Astrocyte (in vitro differentiated cells and primary cell): ENCODE data around the gene L3MBTL4. TPM values are rescaled to one million over a fixed set of nuclear protein-coding genes. Genes with fewer than 3 reads are reported as not detected.

Experiments used
- DNase-seq: peaks from one replicate; pipeline ENCODE4 v3.0.0-alpha.2; 2010; ENCODE audit warnings: low read depth
- FAIRE-seq: peaks from 2 replicates; lab custom pipeline; 2011; peaks lifted over from hg19 to GRCh38; lab: Jason Lieb, UNC
- H2AFZ ChIP-seq: 2 replicates; pipeline ENCODE4 v1.6.0; 2012; ENCODE audit warnings: low read depth, low read length, inconsistent platforms
- H3K27ac ChIP-seq: 2 replicates; pipeline ENCODE4 v1.5.1; 2011; ENCODE audit warnings: low read depth, low read length, inconsistent platforms
- H3K27me3 ChIP-seq: 2 replicates; pipeline ENCODE4 v1.6.0; 2011; ENCODE audit warnings: low read length, inconsistent platforms; ENCODE audit not compliant: insufficient read depth
- H3K36me3 ChIP-seq: 2 replicates; pipeline ENCODE4 v1.5.1; 2011; ENCODE audit warnings: low read length, inconsistent platforms; ENCODE audit not compliant: insufficient read depth
- H3K4me1 ChIP-seq: 2 replicates; pipeline ENCODE4 v1.5.1; 2011; ENCODE audit warnings: low read length, inconsistent platforms; ENCODE audit not compliant: insufficient read depth
- H3K4me2 ChIP-seq: 2 replicates; pipeline ENCODE4 v1.6.0; 2012; ENCODE audit warnings: low read length, inconsistent platforms
- H3K4me3 ChIP-seq: 2 replicates; pipeline ENCODE4 v1.5.1; 2011; ENCODE audit warnings: low read depth, mild to moderate bottlenecking, low read length, inconsistent platforms; ENCODE audit not compliant: insufficient read depth
- H3K79me2 ChIP-seq: 2 replicates; pipeline ENCODE4 v1.6.0; 2012; ENCODE audit warnings: mild to moderate bottlenecking, low read length, inconsistent platforms; ENCODE audit not compliant: insufficient read depth
- H3K9ac ChIP-seq: 2 replicates; pipeline ENCODE4 v1.6.0; 2012; ENCODE audit warnings: mild to moderate bottlenecking, low read length, inconsistent platforms
- H3K9me3 ChIP-seq: 2 replicates; pipeline ENCODE4 v1.5.1; 2012; ENCODE audit warnings: low read depth, mild to moderate bottlenecking, low read length, inconsistent platforms; ENCODE audit not compliant: insufficient read depth
- H4K20me1 ChIP-seq: 2 replicates; pipeline ENCODE4 v1.6.0; 2012; ENCODE audit warnings: low read length, inconsistent platforms; ENCODE audit not compliant: insufficient read depth
- H3K27ac Mint-ChIP-seq: one replicate; pipeline ENCODE4 v1.8.0; 2021; ENCODE audit warnings: mild to moderate bottlenecking, mixed read lengths; ENCODE audit not compliant: unreplicated experiment
- H3K27me3 Mint-ChIP-seq: one replicate; pipeline ENCODE4 v1.8.0; 2021; ENCODE audit warnings: low read depth, mixed read lengths; ENCODE audit not compliant: unreplicated experiment
- H3K36me3 Mint-ChIP-seq: one replicate; pipeline ENCODE4 v1.8.0; 2021; ENCODE audit warnings: low read depth, mixed read lengths; ENCODE audit not compliant: unreplicated experiment
- H3K4me1 Mint-ChIP-seq: one replicate; pipeline ENCODE4 v1.8.0; 2021; ENCODE audit warnings: low read depth, mixed read lengths; ENCODE audit not compliant: unreplicated experiment
- H3K4me3 Mint-ChIP-seq: one replicate; pipeline ENCODE4 v1.8.0; 2021; ENCODE audit warnings: mild to moderate bottlenecking, moderate library complexity, mixed read lengths; ENCODE audit not compliant: unreplicated experiment
- H3K9me3 Mint-ChIP-seq: one replicate; pipeline ENCODE4 v1.8.0; 2021; ENCODE audit warnings: mild to moderate bottlenecking, mixed read lengths; ENCODE audit not compliant: unreplicated experiment
- CTCF ChIP-seq: IDR thresholded peaks from 2 replicates; pipeline ENCODE4 v1.5.1; 2011; ENCODE audit warnings: low read depth, mild to moderate bottlenecking, inconsistent platforms, low read length, moderate library complexity; ENCODE audit not compliant: insufficient read depth
- EZH2 ChIP-seq: IDR thresholded peaks from 2 replicates; pipeline ENCODE4 v1.6.1; 2012; ENCODE audit warnings: mild to moderate bottlenecking, low read length, inconsistent platforms; ENCODE audit not compliant: insufficient read depth
- total RNA-seq: library from RNA; stranded (reverse); gene quantifications from 2 replicates; pipeline ENCODE4 v1.2.1, GENCODE V29; 2021

L3MBTL4 gene
- total RNA-seq, 1 donor from 2014 or later, result 0.52 TPM

GRCh38 chr18:6406910-6407470 is 7.7 kb downstream of the L3MBTL4 start:
- FAIRE-seq (no peak), DNase-seq (no peak)
- no peaks in the 10 kb centered on the region for H3K36me3 ChIP-seq
- no peaks in the 10 kb centered on the region for H3K9me3 ChIP-seq
- Mint-ChIP-seq H3K4me3 (no peak overlapping the region), H3K9me3 (no peaks in the 10 kb centered on the region), H3K36me3 (no peaks in the 10 kb centered on the region), H3K4me1 (peaks cover 11% of the 10 kb centered on the region), H3K27ac (no peak overlapping the region), H3K27me3 (peaks cover 8% of the 10 kb centered on the region)
- H3K9ac ChIP-seq, result no peak overlapping the region
- H3K27ac ChIP-seq, result no peak overlapping the region
- no peak overlapping the region for H3K4me2 ChIP-seq
- H3K4me3 ChIP-seq, result no peak overlapping the region
- TF ChIP-seq CTCF (no peak), EZH2 (no peak)
- no peak overlapping the region for H2AFZ ChIP-seq
- H3K27me3 ChIP-seq, result peaks cover 7% of the 10 kb centered on the region
- H3K4me1 ChIP-seq, result no peaks in the 10 kb centered on the region
- no peaks in the 10 kb centered on the region for H3K79me2 ChIP-seq
- H4K20me1 ChIP-seq, result no peaks in the 10 kb centered on the region

GRCh38 chr18:6406075-6406909 is 8.4 kb downstream of the L3MBTL4 start:
- no peak overlapping the region for H3K9ac ChIP-seq
- no peaks in the 10 kb centered on the region for H4K20me1 ChIP-seq
- no peaks in the 10 kb centered on the region for H3K9me3 ChIP-seq
- peaks cover 18% of the 10 kb centered on the region for H3K4me1 Mint-ChIP-seq
- no peak overlapping the region for H3K4me3 ChIP-seq
- TF ChIP-seq EZH2 (no peak), CTCF (no peak)
- DNase-seq, result no peak
- H3K4me1 ChIP-seq, result no peaks in the 10 kb centered on the region
- no peaks in the 10 kb centered on the region for H3K9me3 Mint-ChIP-seq
- no peak for FAIRE-seq
- no peak overlapping the region for H3K4me3 Mint-ChIP-seq
- peaks cover 4% of the 10 kb centered on the region for H3K27me3 ChIP-seq
- H3K79me2 ChIP-seq, result no peaks in the 10 kb centered on the region
- no peaks in the 10 kb centered on the region for H3K36me3 ChIP-seq
- H3K27me3 Mint-ChIP-seq, result peaks cover 5% of the 10 kb centered on the region
- no peak overlapping the region for H2AFZ ChIP-seq
- no peak overlapping the region for H3K4me2 ChIP-seq
- H3K36me3 Mint-ChIP-seq, result no peaks in the 10 kb centered on the region
- no peak overlapping the region for H3K27ac ChIP-seq
- H3K27ac Mint-ChIP-seq, result peak overlapping the region; percentile 5
